ENCODE measurements around the gene MTUS2.

The MTUS2 gene

DNA sequence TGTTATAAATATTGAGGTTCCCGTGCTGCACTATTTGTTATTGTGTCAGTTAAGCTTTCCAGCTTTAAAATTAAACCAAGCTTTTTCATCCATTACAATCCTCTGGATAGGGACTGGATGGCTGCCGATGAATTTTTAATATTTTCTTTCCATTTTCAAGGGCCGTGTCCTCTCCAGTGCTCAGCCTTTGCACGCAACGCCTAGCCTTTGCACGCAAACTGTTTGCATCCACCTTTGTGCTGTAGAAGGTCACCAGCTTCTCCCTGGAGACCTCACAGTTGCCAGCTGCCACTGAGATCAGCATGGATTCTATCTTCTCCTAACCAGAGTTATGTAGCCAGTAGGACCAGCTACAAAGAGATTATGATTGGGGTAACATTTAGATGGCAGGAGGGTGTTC lies 534.9 kb downstream of the MTUS2 start:
- DNase-seq (ENCODE audit: low read depth), result no peak
- no peak overlapping the region for H3K4me3 ChIP-seq (ENCODE audit: low read depth, low read length)
- TF ChIP-seq, protein P1, sequence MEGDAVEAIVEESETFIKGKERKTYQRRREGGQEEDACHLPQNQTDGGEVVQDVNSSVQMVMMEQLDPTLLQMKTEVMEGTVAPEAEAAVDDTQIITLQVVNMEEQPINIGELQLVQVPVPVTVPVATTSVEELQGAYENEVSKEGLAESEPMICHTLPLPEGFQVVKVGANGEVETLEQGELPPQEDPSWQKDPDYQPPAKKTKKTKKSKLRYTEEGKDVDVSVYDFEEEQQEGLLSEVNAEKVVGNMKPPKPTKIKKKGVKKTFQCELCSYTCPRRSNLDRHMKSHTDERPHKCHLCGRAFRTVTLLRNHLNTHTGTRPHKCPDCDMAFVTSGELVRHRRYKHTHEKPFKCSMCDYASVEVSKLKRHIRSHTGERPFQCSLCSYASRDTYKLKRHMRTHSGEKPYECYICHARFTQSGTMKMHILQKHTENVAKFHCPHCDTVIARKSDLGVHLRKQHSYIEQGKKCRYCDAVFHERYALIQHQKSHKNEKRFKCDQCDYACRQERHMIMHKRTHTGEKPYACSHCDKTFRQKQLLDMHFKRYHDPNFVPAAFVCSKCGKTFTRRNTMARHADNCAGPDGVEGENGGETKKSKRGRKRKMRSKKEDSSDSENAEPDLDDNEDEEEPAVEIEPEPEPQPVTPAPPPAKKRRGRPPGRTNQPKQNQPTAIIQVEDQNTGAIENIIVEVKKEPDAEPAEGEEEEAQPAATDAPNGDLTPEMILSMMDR (conservative IDR thresholded peaks at IDR 0.05; ENCODE audit: low read depth, low read length), result no peak

DNA sequence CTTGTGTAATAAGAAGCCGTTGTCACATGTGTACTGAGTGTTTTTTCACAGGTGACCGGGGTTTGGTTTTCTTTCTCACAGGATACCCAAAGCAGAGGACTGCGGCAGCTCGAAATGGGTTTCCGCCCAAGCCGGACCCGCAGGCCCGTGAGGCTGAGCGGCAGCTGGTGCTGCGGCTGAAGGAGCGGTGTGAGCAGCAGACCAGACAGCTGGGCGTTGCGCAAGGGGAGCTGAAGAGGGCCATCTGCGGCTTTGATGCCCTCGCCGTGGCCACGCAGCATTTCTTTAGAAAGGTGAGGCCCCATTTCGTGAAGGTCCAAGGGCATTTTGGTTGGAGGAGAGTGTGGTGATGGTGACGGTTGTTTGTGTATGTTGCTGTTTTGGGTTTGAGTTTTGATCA lies 539.0 kb downstream of the MTUS2 start:
- no peak for DNase-seq (ENCODE audit: low read depth)
- H3K4me3 ChIP-seq (ENCODE audit: low read depth, low read length), result no peak overlapping the region

DNA sequence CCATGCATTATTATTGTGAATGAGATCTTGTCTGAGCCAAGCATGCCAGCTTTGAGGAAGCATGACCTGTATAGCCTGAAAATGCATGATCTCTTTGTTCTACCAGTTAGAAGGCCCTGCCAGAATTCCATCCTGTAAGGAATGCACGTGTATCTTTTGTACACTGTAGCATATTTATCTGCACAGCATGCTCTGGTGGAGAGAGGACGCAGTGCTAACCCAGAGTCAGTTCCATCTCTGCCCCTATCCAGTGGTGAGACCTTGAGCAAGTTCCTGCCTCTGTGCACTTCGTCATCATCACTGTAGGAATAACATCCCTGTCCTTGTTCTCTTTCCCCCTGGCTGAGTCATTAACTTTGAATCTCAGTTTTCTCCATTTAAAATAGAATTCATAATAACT lies 541.6 kb downstream of the MTUS2 start:
- DNase-seq (ENCODE audit: low read depth), result peak; percentile 3
- TF ChIP-seq, protein P1 (conservative IDR thresholded peaks at IDR 0.05; ENCODE audit: low read depth, low read length), result no peak

More for the DNA sequence above, 539.0 kb downstream of the MTUS2 start:
- TF ChIP-seq, protein P1 (conservative IDR thresholded peaks at IDR 0.05; ENCODE audit: low read depth, low read length), result no peak

DNA sequence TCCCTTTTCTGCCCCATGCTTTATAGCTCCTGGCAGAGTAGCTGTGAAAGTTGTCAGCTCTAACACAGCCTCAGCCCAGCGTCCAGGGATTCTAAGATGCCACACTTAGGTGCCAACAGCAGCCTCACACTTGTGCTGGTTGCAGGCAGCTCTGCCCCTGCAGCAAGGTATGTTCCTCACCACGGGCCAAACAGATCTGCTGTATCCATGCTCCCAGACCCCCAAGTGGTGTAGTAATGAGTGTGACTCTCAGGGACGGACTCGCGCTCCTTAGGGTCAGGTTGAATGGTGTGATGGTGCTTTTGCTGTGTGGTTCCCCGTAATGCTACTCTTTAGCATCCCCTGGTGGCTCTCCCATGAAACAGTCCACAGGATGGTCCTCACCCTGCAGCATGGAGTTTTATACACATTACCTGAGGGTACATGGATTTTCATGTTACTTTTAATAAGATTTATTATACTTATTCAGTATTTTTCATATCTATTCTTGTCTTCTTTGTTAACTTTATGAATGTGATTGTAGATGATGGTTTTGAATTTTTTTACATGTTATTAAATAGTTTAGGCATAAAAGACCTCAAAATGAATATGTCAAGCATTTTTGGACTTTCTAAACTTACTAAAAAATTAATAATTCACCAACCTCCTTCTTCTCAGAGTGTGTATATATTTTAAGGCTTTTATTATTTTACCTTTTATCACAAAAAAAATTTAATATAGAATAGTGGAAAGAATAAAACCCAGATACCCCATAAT lies 542.9 kb downstream of the MTUS2 start:
- TF ChIP-seq, protein P1 (conservative IDR thresholded peaks at IDR 0.05; ENCODE audit: low read depth, low read length), result peak; percentile 98
- peak; percentile 68 for DNase-seq (ENCODE audit: low read depth)
- H3K4me3 ChIP-seq (ENCODE audit: low read depth, low read length), result no peak overlapping the region

More for the DNA sequence above, 541.6 kb downstream of the MTUS2 start:
- H3K4me3 ChIP-seq (ENCODE audit: low read depth, low read length), result no peak overlapping the region

DNA sequence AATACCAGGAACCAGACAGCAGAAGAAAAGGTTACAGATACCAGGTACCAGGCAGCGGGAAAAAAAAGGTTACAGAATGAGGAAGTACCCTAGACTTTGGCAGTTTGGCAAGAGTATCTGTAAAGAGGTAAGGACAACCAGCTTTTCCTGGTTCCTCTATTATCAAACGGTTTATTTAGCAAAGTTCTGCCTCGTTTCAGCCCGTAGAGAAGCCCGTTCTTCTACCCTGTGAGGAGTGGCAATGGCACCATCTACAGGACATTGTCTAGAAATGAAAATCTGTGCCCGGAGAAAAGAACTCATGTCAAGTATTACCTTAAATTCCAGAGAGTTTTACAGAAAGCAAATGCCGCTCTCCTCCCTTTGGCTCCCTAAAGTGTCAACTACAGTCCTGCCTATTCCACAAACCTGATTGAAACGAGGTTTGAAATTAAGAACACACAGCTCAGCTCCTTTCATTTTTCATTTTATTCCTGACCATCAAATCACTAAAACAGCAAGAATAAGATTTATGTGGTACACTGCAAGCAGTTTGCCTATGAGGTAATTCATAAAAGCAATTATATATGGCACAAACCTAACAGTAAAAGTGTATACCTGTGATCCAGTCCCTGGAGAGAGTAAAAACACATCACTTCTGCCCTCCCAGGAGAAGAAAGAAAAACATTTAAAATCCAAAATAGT lies 549.1 kb downstream of the MTUS2 start:
- TF ChIP-seq, protein P1 (conservative IDR thresholded peaks at IDR 0.05; ENCODE audit: low read depth, low read length), result peak; percentile 73
- H3K4me3 ChIP-seq (ENCODE audit: low read depth, low read length), result no peak overlapping the region
- DNase-seq (ENCODE audit: low read depth), result peak; percentile 72

DNA sequence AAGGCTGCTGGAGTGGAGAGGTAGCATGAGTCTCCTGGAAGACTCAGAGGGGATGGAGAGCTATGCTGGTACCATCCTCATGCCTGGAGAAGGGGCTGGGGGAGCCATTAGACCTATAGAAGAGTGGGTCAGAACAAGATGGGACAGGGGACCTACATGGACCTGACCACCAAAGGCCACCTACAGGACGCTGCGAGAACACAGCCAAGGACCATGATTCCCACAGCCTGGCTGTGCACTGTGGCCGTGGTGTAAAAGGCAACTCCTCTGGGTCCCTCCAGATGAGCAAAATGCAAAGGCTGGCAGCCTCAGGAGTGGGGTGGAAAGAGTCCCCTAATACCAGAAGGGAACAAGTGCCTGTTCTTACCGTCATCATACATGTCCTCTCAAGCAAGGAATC lies 559.1 kb downstream of the MTUS2 start:
- no peak overlapping the region for H3K4me3 ChIP-seq (ENCODE audit: low read depth, low read length)
- DNase-seq (ENCODE audit: low read depth), result no peak
- TF ChIP-seq, protein P1 (conservative IDR thresholded peaks at IDR 0.05; ENCODE audit: low read depth, low read length), result no peak
